Stimulated activated CD8-positive, alpha-beta memory T cell treated with anti-CD3 and anti-CD28 coated beads, Interleukin-4, amount 100 ng/mL, for 48 hours (primary cell): ENCODE measurements around the gene PCSK5.

Experiments
- DNase-seq: peaks from one replicate; pipeline ENCODE4 v3.0.0-alpha.2; 2020

PCSK5 gene

GRCh38 chr9:76155361-76155760 lies 264.9 kb downstream of the PCSK5 start:
- no peak for DNase-seq

- DNase-seq: no peak
These were observed 268.2 kb downstream of the PCSK5 start for GRCh38 chr9:76158713-76159112.

GRCh38 chr9:76159293-76159926 lies 268.9 kb downstream of the PCSK5 start:
- DNase-seq: no peak

- DNase-seq: no peak
These were observed 270.6 kb downstream of the PCSK5 start for GRCh38 chr9:76161106-76161505.

- no peak for DNase-seq
These were observed 271.1 kb downstream of the PCSK5 start for GRCh38 chr9:76161541-76161940.

GRCh38 chr9:76162086-76162730 lies 271.7 kb downstream of the PCSK5 start:
- DNase-seq: no peak

- no peak for DNase-seq
These were observed 272.5 kb downstream of the PCSK5 start for GRCh38 chr9:76162751-76163500.

GRCh38 chr9:76166526-76166925 lies 276.1 kb downstream of the PCSK5 start:
- DNase-seq: no peak

GRCh38 chr9:76176171-76176570 lies 285.7 kb downstream of the PCSK5 start:
- DNase-seq: no peak

GRCh38 chr9:76177931-76178330 lies 287.5 kb downstream of the PCSK5 start:
- DNase-seq: no peak

- no peak for DNase-seq
These were observed 290.1 kb downstream of the PCSK5 start for GRCh38 chr9:76180541-76180940.

- DNase-seq: no peak
These were observed 290.7 kb downstream of the PCSK5 start for GRCh38 chr9:76181020-76181641.

GRCh38 chr9:76181781-76182180 lies 291.3 kb downstream of the PCSK5 start:
- DNase-seq: no peak

- no peak for DNase-seq
These were observed 295.0 kb downstream of the PCSK5 start for GRCh38 chr9:76185432-76185831.

- DNase-seq: no peak
These were observed 297.8 kb downstream of the PCSK5 start for GRCh38 chr9:76188286-76188685.

GRCh38 chr9:76188905-76189304 lies 298.4 kb downstream of the PCSK5 start:
- DNase-seq: no peak

- no peak for DNase-seq
These were observed 301.0 kb downstream of the PCSK5 start for GRCh38 chr9:76191493-76191892.

- DNase-seq: no peak
These were observed 301.5 kb downstream of the PCSK5 start for GRCh38 chr9:76192013-76192412.

GRCh38 chr9:76194896-76195295 lies 304.4 kb downstream of the PCSK5 start:
- no peak for DNase-seq

GRCh38 chr9:76198336-76198735 lies 307.9 kb downstream of the PCSK5 start:
- DNase-seq: no peak

- no peak for DNase-seq
These were observed 309.8 kb downstream of the PCSK5 start for GRCh38 chr9:76200315-76200714.

GRCh38 chr9:76200745-76201144 lies 310.3 kb downstream of the PCSK5 start:
- no peak for DNase-seq

- no peak for DNase-seq
These were observed 312.9 kb downstream of the PCSK5 start for GRCh38 chr9:76203373-76203772.

GRCh38 chr9:76206821-76207220 lies 316.3 kb downstream of the PCSK5 start:
- DNase-seq: no peak
